ENCODE measurements around the gene ZNF682.

DNA sequence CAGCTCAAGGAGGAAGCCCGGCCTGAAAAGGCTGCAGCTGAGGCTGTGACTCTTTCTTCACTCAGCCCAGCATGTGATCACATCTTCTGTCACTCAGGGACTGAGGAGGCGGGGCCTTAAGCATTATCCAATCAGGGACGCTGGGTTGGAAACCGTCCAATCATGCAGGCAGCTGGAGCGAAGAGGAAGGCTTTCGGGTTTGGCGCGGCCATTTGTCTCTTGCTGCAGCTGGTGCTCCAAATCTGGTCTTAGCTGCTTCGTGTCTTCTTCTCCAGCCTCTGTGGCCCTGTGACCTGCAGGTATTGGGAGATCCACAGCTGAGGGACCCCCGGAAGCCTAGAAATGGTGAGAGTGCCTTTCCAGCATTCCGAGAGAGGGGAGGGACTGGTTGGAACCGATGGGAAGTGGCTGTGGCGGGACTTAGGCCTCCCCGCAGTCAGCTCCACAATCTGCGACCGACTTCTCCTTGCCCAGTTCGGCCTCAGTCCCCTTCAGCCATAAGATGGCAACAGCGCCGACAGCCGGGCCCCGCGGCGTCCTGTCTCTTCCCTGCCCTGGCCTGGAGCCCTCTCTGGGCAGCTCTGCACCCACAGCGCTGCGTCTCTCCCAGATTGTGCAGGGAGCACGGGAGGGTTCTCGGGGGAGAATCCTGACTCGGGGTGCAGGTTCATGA lies 38.6 kb upstream of the ZNF682 start, which contains the start of gene ZNF90:
- no peak for TF ChIP-seq CTCF (IDR thresholded peaks at IDR 0.05; ENCODE audit: insufficient read depth, low read length)
- no peak for TF ChIP-seq POLR2AphosphoS5 (IDR thresholded peaks at IDR 0.05; ENCODE audit: low read depth)

Measured in HL-60 (cell line).